ENCODE measurements around the gene MALL.

DNA sequence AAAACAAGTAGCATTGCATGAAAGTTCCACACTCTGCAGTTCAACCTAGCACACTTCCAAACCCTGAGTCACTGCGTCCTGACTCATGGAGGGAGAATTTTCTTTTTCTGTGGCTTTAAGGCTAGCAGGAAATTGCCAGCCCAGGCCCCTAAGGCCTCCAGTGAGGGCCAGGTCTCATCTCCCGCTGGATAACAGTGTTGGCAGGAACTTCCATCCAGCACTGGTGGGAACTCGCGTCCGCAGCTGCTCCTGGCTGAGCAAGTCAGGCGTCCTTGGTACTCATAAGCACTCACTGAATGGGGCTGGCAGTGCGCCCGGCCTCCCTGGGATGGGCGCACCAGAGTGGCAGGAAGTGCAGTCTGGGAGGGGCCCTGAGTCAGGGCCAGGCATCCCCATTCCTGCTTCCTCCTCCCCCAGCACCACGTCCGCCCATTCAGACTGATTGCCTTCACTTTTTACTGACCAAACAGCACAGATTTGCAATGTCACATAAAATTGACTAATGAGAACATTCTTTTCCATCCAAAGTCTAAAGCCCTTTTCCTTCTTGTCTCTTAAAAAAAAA lies 14.3 kb downstream of the MALL start:
- TF ChIP-seq, protein P1, sequence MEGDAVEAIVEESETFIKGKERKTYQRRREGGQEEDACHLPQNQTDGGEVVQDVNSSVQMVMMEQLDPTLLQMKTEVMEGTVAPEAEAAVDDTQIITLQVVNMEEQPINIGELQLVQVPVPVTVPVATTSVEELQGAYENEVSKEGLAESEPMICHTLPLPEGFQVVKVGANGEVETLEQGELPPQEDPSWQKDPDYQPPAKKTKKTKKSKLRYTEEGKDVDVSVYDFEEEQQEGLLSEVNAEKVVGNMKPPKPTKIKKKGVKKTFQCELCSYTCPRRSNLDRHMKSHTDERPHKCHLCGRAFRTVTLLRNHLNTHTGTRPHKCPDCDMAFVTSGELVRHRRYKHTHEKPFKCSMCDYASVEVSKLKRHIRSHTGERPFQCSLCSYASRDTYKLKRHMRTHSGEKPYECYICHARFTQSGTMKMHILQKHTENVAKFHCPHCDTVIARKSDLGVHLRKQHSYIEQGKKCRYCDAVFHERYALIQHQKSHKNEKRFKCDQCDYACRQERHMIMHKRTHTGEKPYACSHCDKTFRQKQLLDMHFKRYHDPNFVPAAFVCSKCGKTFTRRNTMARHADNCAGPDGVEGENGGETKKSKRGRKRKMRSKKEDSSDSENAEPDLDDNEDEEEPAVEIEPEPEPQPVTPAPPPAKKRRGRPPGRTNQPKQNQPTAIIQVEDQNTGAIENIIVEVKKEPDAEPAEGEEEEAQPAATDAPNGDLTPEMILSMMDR (IDR thresholded peaks at IDR 0.05 in 2 of 3, conservative IDR thresholded peaks at IDR 0.05 in 1 of 3; ENCODE audit: control insufficient read depth in 2 of 3, extremely low read depth in 1 of 3, insufficient read depth in 1 of 3, low read depth in 3 of 3, low read length in 3 of 3): no peak
- TF ChIP-seq CEBPB (IDR thresholded peaks at IDR 0.05; ENCODE audit: borderline replicate concordance in 1 of 2, low read depth in 2 of 2, low read length in 2 of 2) (no peak), SPI1 (IDR thresholded peaks at IDR 0.05; ENCODE audit: borderline replicate concordance, insufficient read depth, low read depth, low read length) (no peak)
- TF ChIP-seq, protein P2, sequence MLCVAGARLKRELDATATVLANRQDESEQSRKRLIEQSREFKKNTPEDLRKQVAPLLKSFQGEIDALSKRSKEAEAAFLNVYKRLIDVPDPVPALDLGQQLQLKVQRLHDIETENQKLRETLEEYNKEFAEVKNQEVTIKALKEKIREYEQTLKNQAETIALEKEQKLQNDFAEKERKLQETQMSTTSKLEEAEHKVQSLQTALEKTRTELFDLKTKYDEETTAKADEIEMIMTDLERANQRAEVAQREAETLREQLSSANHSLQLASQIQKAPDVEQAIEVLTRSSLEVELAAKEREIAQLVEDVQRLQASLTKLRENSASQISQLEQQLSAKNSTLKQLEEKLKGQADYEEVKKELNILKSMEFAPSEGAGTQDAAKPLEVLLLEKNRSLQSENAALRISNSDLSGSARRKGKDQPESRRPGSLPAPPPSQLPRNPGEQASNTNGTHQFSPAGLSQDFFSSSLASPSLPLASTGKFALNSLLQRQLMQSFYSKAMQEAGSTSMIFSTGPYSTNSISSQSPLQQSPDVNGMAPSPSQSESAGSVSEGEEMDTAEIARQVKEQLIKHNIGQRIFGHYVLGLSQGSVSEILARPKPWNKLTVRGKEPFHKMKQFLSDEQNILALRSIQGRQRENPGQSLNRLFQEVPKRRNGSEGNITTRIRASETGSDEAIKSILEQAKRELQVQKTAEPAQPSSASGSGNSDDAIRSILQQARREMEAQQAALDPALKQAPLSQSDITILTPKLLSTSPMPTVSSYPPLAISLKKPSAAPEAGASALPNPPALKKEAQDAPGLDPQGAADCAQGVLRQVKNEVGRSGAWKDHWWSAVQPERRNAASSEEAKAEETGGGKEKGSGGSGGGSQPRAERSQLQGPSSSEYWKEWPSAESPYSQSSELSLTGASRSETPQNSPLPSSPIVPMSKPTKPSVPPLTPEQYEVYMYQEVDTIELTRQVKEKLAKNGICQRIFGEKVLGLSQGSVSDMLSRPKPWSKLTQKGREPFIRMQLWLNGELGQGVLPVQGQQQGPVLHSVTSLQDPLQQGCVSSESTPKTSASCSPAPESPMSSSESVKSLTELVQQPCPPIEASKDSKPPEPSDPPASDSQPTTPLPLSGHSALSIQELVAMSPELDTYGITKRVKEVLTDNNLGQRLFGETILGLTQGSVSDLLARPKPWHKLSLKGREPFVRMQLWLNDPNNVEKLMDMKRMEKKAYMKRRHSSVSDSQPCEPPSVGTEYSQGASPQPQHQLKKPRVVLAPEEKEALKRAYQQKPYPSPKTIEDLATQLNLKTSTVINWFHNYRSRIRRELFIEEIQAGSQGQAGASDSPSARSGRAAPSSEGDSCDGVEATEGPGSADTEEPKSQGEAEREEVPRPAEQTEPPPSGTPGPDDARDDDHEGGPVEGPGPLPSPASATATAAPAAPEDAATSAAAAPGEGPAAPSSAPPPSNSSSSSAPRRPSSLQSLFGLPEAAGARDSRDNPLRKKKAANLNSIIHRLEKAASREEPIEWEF (IDR thresholded peaks at IDR 0.05; ENCODE audit: insufficient replicate concordance, low read depth, low read length): no peak
